Type B pancreatic cell (in vitro differentiated cells): ENCODE data around the gene MADD. TPM values are rescaled to one million over a fixed set of nuclear protein-coding genes. Genes with fewer than 3 reads are reported as not detected.

Source experiments
- DNase-seq: peaks from one replicate; pipeline ENCODE4 v3.0.0; 2021; ENCODE audit warnings: mixed read lengths; ENCODE audit not compliant: unreplicated experiment; ENCODE audit errors: extremely low spot score
- H3K27ac Mint-ChIP-seq: 2 replicates; pipeline ENCODE4 v1.8.0; 2021; ENCODE audit warnings: mild to moderate bottlenecking, mixed read lengths
- H3K27me3 Mint-ChIP-seq: 2 replicates; pipeline ENCODE4 v1.8.0; 2021; ENCODE audit warnings: mixed read lengths
- H3K36me3 Mint-ChIP-seq: 2 replicates; pipeline ENCODE4 v1.8.0; 2021; ENCODE audit warnings: mixed read lengths
- H3K4me1 Mint-ChIP-seq: one replicate; pipeline ENCODE4 v1.8.0; 2021; ENCODE audit warnings: mixed read lengths; ENCODE audit not compliant: unreplicated experiment
- H3K4me3 Mint-ChIP-seq: 2 replicates; pipeline ENCODE4 v1.8.0; 2021; ENCODE audit warnings: mild to moderate bottlenecking, mixed read lengths
- H3K9me3 Mint-ChIP-seq: 2 replicates; pipeline ENCODE4 v1.8.0; 2021; ENCODE audit warnings: mixed read lengths
- total RNA-seq: library from RNA; stranded (reverse); gene quantifications from 2 replicates; pipeline ENCODE4 v1.2.1, GENCODE V29; 2021; ENCODE audit warnings: low replicate concordance
- TF ChIP-seq, protein P1 (sequence below): fragments of 200-600 bp; sonication (generic); conservative IDR thresholded peaks from 2 replicates; pipeline ENCODE4 v1.5.0; 2021; ENCODE audit warnings: antibody characterized with exemption, mild to moderate bottlenecking

Gene MADD
- total RNA-seq, 1 donor from 2014 or later, result 47.7 TPM

DNA sequence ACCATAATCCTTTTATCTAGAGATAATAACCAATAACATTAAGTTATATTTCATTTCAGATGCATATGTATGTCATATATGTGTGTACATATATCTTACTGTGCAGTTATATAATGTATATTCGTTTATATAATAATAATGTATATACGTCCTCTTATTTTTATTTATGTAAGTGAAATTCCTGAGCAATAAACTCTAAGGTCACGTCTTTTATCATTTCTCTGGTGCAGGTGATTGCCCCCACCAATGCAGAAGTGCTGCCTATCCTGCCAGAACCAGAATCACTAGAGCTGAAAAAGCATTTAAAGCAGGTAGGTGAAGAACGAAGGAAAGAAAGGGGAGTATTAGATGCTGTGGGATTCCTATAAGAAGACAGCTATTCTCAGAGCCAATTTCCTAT, 8.8 kb downstream of the MADD start:
- Mint-ChIP-seq H3K4me1 (no peaks in the 10 kb centered on the region), H3K4me3 (no peak overlapping the region), H3K9me3 (no peaks in the 10 kb centered on the region), H3K36me3 (peaks cover 16% of the 10 kb centered on the region), H3K27me3 (no peaks in the 10 kb centered on the region), H3K27ac (no peak overlapping the region)
- TF ChIP-seq, protein P1, sequence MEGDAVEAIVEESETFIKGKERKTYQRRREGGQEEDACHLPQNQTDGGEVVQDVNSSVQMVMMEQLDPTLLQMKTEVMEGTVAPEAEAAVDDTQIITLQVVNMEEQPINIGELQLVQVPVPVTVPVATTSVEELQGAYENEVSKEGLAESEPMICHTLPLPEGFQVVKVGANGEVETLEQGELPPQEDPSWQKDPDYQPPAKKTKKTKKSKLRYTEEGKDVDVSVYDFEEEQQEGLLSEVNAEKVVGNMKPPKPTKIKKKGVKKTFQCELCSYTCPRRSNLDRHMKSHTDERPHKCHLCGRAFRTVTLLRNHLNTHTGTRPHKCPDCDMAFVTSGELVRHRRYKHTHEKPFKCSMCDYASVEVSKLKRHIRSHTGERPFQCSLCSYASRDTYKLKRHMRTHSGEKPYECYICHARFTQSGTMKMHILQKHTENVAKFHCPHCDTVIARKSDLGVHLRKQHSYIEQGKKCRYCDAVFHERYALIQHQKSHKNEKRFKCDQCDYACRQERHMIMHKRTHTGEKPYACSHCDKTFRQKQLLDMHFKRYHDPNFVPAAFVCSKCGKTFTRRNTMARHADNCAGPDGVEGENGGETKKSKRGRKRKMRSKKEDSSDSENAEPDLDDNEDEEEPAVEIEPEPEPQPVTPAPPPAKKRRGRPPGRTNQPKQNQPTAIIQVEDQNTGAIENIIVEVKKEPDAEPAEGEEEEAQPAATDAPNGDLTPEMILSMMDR, result no peak
- no peak for DNase-seq

DNA sequence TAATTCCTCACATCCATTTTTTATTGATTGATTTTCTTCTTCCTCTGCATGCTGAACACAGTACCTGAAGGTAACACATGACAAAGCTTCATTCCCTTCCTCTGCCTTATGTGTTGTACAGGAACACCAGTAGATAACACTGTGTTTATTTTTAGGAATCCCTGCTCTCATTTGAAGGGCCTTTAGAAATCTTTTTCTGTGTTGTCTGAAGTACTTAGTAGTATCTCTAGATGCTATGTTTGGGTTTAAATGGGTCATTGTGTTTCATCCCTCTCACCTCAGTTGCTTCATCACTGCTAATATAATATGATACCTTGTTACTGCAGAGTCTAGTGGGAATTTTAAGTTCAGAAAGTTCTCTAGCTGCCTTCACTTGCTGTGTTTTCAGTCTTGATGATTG, 10.2 kb downstream of the MADD start:
- Mint-ChIP-seq H3K27me3 (no peaks in the 10 kb centered on the region), H3K4me1 (no peaks in the 10 kb centered on the region), H3K9me3 (no peaks in the 10 kb centered on the region), H3K4me3 (no peak overlapping the region), H3K27ac (no peak overlapping the region), H3K36me3 (peaks cover 24% of the 10 kb centered on the region)
- DNase-seq, result no peak
- TF ChIP-seq, protein P1, result no peak

DNA sequence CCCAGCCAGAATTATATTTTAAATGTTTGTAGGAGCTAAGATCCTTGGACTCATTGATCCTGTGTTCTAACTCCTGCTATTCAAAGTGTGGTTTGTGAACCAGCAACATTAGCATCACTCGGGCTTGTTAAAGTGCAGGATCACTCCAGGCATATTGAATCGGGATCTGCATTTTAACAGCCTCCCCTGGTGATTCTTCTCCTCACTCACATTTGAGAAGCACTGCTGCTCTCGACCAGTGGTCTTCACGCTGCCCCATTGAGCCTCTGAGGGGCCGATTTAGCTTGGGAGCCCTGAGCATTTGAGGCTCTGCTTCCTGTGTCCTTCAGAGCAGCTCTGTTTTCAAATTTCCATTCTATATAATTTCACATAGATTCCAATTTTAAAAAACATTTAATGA, 10.9 kb downstream of the MADD start:
- Mint-ChIP-seq H3K9me3 (no peaks in the 10 kb centered on the region), H3K4me3 (no peak overlapping the region), H3K27ac (no peak overlapping the region), H3K27me3 (no peaks in the 10 kb centered on the region), H3K4me1 (no peaks in the 10 kb centered on the region), H3K36me3 (peaks cover 28% of the 10 kb centered on the region)
- DNase-seq, result no peak
- TF ChIP-seq, protein P1, result no peak

DNA sequence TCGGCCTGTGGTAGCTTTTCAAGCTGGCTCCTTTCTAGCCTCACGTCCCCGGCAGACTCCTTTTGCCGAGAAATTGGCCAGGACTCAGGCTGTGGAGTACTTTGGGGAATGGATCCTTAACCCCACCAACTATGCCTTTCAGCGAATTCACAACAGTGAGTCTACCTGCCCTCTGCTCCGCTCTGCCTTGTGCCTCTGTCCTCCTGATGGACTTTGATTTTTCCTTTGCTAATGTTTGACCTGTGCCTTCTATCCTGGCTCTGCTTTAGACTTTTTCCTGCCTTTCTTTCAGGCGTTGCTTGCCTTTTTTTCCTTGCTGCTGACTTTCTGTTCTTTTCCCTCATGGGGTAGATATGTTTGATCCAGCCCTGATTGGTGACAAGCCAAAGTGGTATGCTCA, 12.5 kb downstream of the MADD start:
- H3K27me3 Mint-ChIP-seq, result no peaks in the 10 kb centered on the region
- DNase-seq, result no peak
- H3K4me3 Mint-ChIP-seq, result no peak overlapping the region
- no peaks in the 10 kb centered on the region for H3K4me1 Mint-ChIP-seq
- H3K27ac Mint-ChIP-seq, result no peak overlapping the region
- peaks cover 28% of the 10 kb centered on the region for H3K36me3 Mint-ChIP-seq
- H3K9me3 Mint-ChIP-seq, result no peaks in the 10 kb centered on the region
- TF ChIP-seq, protein P1, result no peak

DNA sequence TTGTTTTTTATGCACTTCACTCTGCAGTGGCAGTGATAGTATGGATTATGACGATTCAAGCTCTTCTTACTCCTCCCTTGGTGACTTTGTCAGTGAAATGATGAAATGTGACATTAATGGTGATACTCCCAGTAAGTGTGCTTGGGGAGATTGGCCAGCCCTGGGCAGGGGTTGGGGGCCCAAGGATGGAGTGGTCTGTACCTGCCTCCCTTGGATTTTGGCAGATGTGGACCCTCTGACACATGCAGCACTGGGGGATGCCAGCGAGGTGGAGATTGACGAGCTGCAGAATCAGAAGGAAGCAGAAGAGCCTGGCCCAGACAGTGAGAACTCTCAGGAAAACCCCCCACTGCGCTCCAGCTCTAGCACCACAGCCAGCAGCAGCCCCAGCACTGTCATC, 14.2 kb downstream of the MADD start:
- Mint-ChIP-seq H3K27me3 (no peaks in the 10 kb centered on the region), H3K4me1 (no peaks in the 10 kb centered on the region), H3K4me3 (no peak overlapping the region), H3K27ac (no peak overlapping the region), H3K36me3 (peaks cover 23% of the 10 kb centered on the region), H3K9me3 (no peaks in the 10 kb centered on the region)
- TF ChIP-seq, protein P1, result no peak
- DNase-seq, result no peak
